ENCODE data around the gene ERN1. TPM values are rescaled to one million over a fixed set of nuclear protein-coding genes. Genes with fewer than 3 reads are reported as not detected.

The ERN1 gene
- total RNA-seq, 1 experiment from 2014 or later = 8.0 TPM

- no peak for TF ChIP-seq EZH2 (IDR thresholded peaks at IDR 0.05; ENCODE audit: borderline replicate concordance, low read depth, low read length, poor library complexity, severe bottlenecking)
- TF ChIP-seq, protein P1, sequence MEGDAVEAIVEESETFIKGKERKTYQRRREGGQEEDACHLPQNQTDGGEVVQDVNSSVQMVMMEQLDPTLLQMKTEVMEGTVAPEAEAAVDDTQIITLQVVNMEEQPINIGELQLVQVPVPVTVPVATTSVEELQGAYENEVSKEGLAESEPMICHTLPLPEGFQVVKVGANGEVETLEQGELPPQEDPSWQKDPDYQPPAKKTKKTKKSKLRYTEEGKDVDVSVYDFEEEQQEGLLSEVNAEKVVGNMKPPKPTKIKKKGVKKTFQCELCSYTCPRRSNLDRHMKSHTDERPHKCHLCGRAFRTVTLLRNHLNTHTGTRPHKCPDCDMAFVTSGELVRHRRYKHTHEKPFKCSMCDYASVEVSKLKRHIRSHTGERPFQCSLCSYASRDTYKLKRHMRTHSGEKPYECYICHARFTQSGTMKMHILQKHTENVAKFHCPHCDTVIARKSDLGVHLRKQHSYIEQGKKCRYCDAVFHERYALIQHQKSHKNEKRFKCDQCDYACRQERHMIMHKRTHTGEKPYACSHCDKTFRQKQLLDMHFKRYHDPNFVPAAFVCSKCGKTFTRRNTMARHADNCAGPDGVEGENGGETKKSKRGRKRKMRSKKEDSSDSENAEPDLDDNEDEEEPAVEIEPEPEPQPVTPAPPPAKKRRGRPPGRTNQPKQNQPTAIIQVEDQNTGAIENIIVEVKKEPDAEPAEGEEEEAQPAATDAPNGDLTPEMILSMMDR (conservative IDR thresholded peaks at IDR 0.05; ENCODE audit: low read depth, low read length) = no peak
- no peak overlapping the region for H3K4me3 ChIP-seq (ENCODE audit: low read depth, low read length, poor library complexity, severe bottlenecking)
- no peaks in the 10 kb centered on the region for H3K9me3 ChIP-seq (ENCODE audit: low read depth, low read length, poor library complexity, severe bottlenecking)
- H3K27ac ChIP-seq (ENCODE audit: low read depth, low read length, poor library complexity, severe bottlenecking) = no peak overlapping the region
- POLR2A ChIA-PET (ENCODE audit: low non-redundant PET) = no interaction called here
- BruUV-seq (replicated peaks) = no TSS peak
- intact Hi-C loops (cut with micrococcal nuclease; ENCODE audit: unreplicated experiment) = no loop called here
- CTCF ChIA-PET = no interaction called here
- no peaks in the 10 kb centered on the region for H3K36me3 ChIP-seq (ENCODE audit: insufficient read depth, low read length, poor library complexity, severe bottlenecking)
- H3K4me1 ChIP-seq (ENCODE audit: insufficient read depth, low read length, poor library complexity, severe bottlenecking) = no peaks in the 10 kb centered on the region
- DNase-seq (ENCODE audit: low spot score) = no peak
- H3K27me3 ChIP-seq (replicated peaks; ENCODE audit: insufficient read depth, low read depth, low read length, poor library complexity) = no peaks in the 10 kb centered on the region
These were observed 32.6 kb downstream of the ERN1 start for GRCh38 chr17:64097196-64097936.

DNA sequence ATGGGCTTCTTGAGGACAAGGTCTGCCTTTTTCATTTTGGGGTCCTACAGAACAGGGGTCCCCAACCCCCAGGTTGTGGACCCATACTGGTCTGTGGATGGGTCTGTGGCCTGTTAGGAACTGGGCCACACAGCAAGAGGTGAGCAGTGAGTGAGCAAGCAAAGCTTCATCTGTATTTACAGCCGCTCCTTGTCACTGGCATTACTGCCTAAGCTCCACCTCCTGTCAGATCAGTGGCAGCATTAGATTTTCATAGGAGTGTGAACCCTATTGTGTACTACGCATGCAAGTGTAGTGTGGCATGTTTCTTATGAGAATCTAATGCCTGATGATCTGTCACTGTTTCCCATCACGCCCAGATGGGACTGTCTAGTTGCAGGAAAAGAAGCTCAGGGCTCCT lies 33.9 kb downstream of the ERN1 start:
- intact Hi-C loops (cut with micrococcal nuclease; ENCODE audit: unreplicated experiment) = no loop called here
- no peak overlapping the region for H3K27ac ChIP-seq (ENCODE audit: low read depth, low read length, poor library complexity, severe bottlenecking)
- TF ChIP-seq, protein P1 (conservative IDR thresholded peaks at IDR 0.05; ENCODE audit: low read depth, low read length) = no peak
- no peak for TF ChIP-seq EZH2 (IDR thresholded peaks at IDR 0.05; ENCODE audit: borderline replicate concordance, low read depth, low read length, poor library complexity, severe bottlenecking)
- H3K27me3 ChIP-seq (replicated peaks; ENCODE audit: insufficient read depth, low read depth, low read length, poor library complexity) = no peaks in the 10 kb centered on the region
- DNase-seq (ENCODE audit: low spot score) = no peak
- no TSS peak for BruUV-seq (replicated peaks)
- no peaks in the 10 kb centered on the region for H3K4me1 ChIP-seq (ENCODE audit: insufficient read depth, low read length, poor library complexity, severe bottlenecking)
- ChIA-PET CTCF (no interaction called here), POLR2A (ENCODE audit: low non-redundant PET) (no interaction called here)
- no peaks in the 10 kb centered on the region for H3K9me3 ChIP-seq (ENCODE audit: low read depth, low read length, poor library complexity, severe bottlenecking)
- no peak overlapping the region for H3K4me3 ChIP-seq (ENCODE audit: low read depth, low read length, poor library complexity, severe bottlenecking)
- no peaks in the 10 kb centered on the region for H3K36me3 ChIP-seq (ENCODE audit: insufficient read depth, low read length, poor library complexity, severe bottlenecking)

- ChIA-PET CTCF (no interaction called here), POLR2A (ENCODE audit: low non-redundant PET) (no interaction called here)
- intact Hi-C loops (cut with micrococcal nuclease; ENCODE audit: unreplicated experiment) = no loop called here
- TF ChIP-seq, protein P1 (conservative IDR thresholded peaks at IDR 0.05; ENCODE audit: low read depth, low read length) = no peak
- no peak for TF ChIP-seq EZH2 (IDR thresholded peaks at IDR 0.05; ENCODE audit: borderline replicate concordance, low read depth, low read length, poor library complexity, severe bottlenecking)
- H3K27me3 ChIP-seq (replicated peaks; ENCODE audit: insufficient read depth, low read depth, low read length, poor library complexity) = no peaks in the 10 kb centered on the region
- BruUV-seq (replicated peaks) = no TSS peak
- no peaks in the 10 kb centered on the region for H3K9me3 ChIP-seq (ENCODE audit: low read depth, low read length, poor library complexity, severe bottlenecking)
- H3K36me3 ChIP-seq (ENCODE audit: insufficient read depth, low read length, poor library complexity, severe bottlenecking) = no peaks in the 10 kb centered on the region
- no peaks in the 10 kb centered on the region for H3K4me1 ChIP-seq (ENCODE audit: insufficient read depth, low read length, poor library complexity, severe bottlenecking)
- no peak for DNase-seq (ENCODE audit: low spot score)
- no peak overlapping the region for H3K27ac ChIP-seq (ENCODE audit: low read depth, low read length, poor library complexity, severe bottlenecking)
- H3K4me3 ChIP-seq (ENCODE audit: low read depth, low read length, poor library complexity, severe bottlenecking) = no peak overlapping the region
These were observed 34.6 kb downstream of the ERN1 start for GRCh38 chr17:64095144-64095882.
